Spleen (tissue), 11 donors: ENCODE measurements around the gene ZNF585A. TPM values are rescaled to one million over a fixed set of nuclear protein-coding genes. Genes with fewer than 3 reads are reported as not detected.
"Not testable (repeated sequence)": the region's sequence is repeated elsewhere in the genome, so short reads cannot be mapped to it uniquely, and the experiment has no call there.

ENCODE experiments used
- DNase-seq: peaks from one replicate; pipeline ENCODE4 v3.0.0-alpha.2; 2020
- H3K27ac ChIP-seq, 8 donors: fragments of 200-600 bp; sonication (generic) in 7 of 8; 1 replicate in 4 of 8; 2 replicates in 4 of 8; pipeline versions ENCODE4 v1.5.0 to v1.8.0; 2016 to 2021; ENCODE audit warnings: inconsistent platforms in 4 of 8, mild to moderate bottlenecking in 4 of 8, moderate library complexity in 1 of 8
- H3K27me3 ChIP-seq, 7 donors: fragments of 200-600 bp; sonication (generic) in 6 of 7; replicated peaks in 1 of 7; 1 replicate in 4 of 7; 2 replicates in 3 of 7; pipeline versions ENCODE4 v1.5.0 to v1.8.0; 2016 to 2021; ENCODE audit warnings: inconsistent platforms in 3 of 7, mild to moderate bottlenecking in 1 of 7
- H3K36me3 ChIP-seq, 6 donors: fragments of 200-600 bp; sonication (generic) in 5 of 6; 1 replicate in 4 of 6; 2 replicates in 2 of 6; pipeline versions ENCODE4 v1.5.0 to v1.8.0; 2016 to 2021; ENCODE audit warnings: inconsistent platforms in 2 of 6
- H3K4me1 ChIP-seq, 6 donors: fragments of 200-600 bp; sonication (generic) in 5 of 6; 1 replicate in 3 of 6; 2 replicates in 3 of 6; pipeline versions ENCODE4 v1.5.0 to v1.8.0; 2016 to 2021; ENCODE audit warnings: inconsistent platforms in 3 of 6
- H3K4me3 ChIP-seq, 8 donors: fragments of 200-600 bp; sonication (generic) in 7 of 8; 1 replicate in 4 of 8; 2 replicates in 4 of 8; pipeline versions ENCODE4 v1.5.0 to v1.8.0; 2016 to 2021; ENCODE audit warnings: inconsistent platforms in 4 of 8, mild to moderate bottlenecking in 4 of 8, moderate library complexity in 2 of 8
- H3K9me3 ChIP-seq, 8 donors: fragments of 200-600 bp; sonication (generic) in 7 of 8; 1 replicate in 4 of 8; 2 replicates in 4 of 8; pipeline versions ENCODE4 v1.5.0 to v1.8.0; 2016 to 2021; ENCODE audit warnings: inconsistent platforms in 4 of 8
- POLR2A ChIP-seq, 3 donors: fragments of 450-650 bp; IDR thresholded peaks; one replicate each; pipeline ENCODE4 v1.5.1; 2017; ENCODE audit warnings: antibody characterized with exemption in 3 of 3, mild to moderate bottlenecking in 1 of 3
- POLR2AphosphoS5 ChIP-seq, 3 donors: sonication (generic); formaldehyde crosslinking; IDR thresholded peaks; one replicate each; pipeline ENCODE4 v1.5.1; 2017; ENCODE audit warnings: antibody characterized with exemption in 3 of 3
- WGBS, 5 donors: extraction: QIAGEN DNeasy Blood & Tissue Kit in 3 of 5; methylation state at CpG; one replicate each; pipeline versions ENCODE4 v1.1.5 to v1.1.7; 2013 to 2018; 5-methylcytosine and 5-hydroxymethylcytosine counted together
- intact Hi-C: fragments of 100-400 bp; cut with DNase I; formaldehyde crosslinking; loops from one replicate; pipeline ENCODE4 v1.15.0; 2023; ENCODE audit warnings: low total_unique reads
- polyA plus RNA-seq, 3 donors: library from polyadenylated mRNA; stranded (reverse); fragments of 200-250 nt; gene quantifications; one replicate each; pipeline ENCODE4 v1.2.1, GENCODE V29; 2013
- total RNA-seq, 7 donors: library from RNA; depleted of rRNA in 3 of 7; stranded (reverse); fragments of >200 nt in 3 of 7; fragmentation: NEBNext Ultra II Directional in 4 of 7; extraction: Animal tissue kit (Norgen Biotek cat#: 25700) in 4 of 7; gene quantifications; one replicate each; pipeline versions ENCODE4 v1.1.0 to v1.2.1, GENCODE V29; 2016 to 2021
- TF ChIP-seq, protein P1 (sequence below), 11 experiments: fragments of 200-600 bp in 7 of 11; fragments of 450-650 bp in 4 of 11; sonication (generic) in 4 of 11; IDR thresholded peaks in 8 of 11; conservative IDR thresholded peaks in 3 of 11; 1 replicate in 7 of 11; 2 replicates in 4 of 11; pipeline versions ENCODE4 v1.4.0 to v1.8.0; 2016 to 2021; ENCODE audit warnings: antibody characterized with exemption in 11 of 11, inconsistent platforms in 4 of 11, mild to moderate bottlenecking in 1 of 11
- donor health status: healthy with polysubstance abuse.
- donor health status: DM: no; HTN: no; CAD: no; lungs with moderate emphysema.
- donor health status: DM: no; HTN: no; CAD: no.
- donor health status: Bipolar disorder and iron deficiency.
- donor health status: healthy.
- donor health status: DM: no; HTN: no; CAD: no.
- donor health status: DM: yes; HTN: yes; CAD: no.

Gene ZNF585A
- total and polyA plus RNA-seq, 10 donors, result 8.3 to 29.9 (median 16.0) TPM

GRCh38 chr19:37111753-37112152 lies 60.7 kb downstream of the ZNF585A start:
- H3K27ac ChIP-seq, H3K4me3 ChIP-seq, DNase-seq, intact Hi-C loops, H3K27me3 ChIP-seq, H3K4me1 ChIP-seq: not testable (repeated sequence)
- peaks cover 37 to 100% (median 100%) of the 10 kb centered on the region in 8 donors for H3K9me3 ChIP-seq
- H3K36me3 ChIP-seq, result peaks cover 33 to 100% (median 97%) of the 10 kb centered on the region in 6 donors
- TF ChIP-seq, protein P1, sequence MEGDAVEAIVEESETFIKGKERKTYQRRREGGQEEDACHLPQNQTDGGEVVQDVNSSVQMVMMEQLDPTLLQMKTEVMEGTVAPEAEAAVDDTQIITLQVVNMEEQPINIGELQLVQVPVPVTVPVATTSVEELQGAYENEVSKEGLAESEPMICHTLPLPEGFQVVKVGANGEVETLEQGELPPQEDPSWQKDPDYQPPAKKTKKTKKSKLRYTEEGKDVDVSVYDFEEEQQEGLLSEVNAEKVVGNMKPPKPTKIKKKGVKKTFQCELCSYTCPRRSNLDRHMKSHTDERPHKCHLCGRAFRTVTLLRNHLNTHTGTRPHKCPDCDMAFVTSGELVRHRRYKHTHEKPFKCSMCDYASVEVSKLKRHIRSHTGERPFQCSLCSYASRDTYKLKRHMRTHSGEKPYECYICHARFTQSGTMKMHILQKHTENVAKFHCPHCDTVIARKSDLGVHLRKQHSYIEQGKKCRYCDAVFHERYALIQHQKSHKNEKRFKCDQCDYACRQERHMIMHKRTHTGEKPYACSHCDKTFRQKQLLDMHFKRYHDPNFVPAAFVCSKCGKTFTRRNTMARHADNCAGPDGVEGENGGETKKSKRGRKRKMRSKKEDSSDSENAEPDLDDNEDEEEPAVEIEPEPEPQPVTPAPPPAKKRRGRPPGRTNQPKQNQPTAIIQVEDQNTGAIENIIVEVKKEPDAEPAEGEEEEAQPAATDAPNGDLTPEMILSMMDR (IDR thresholded peaks at IDR 0.05 in 8 of 11, conservative IDR thresholded peaks at IDR 0.05 in 3 of 11), result peak in 6 of 11 experiments; percentile 10 to 46 (median 31)
- WGBS, 5 donors, result 78 to 91% (median 88%) methylated on average over 7 of the region's 7 CpGs

- H3K27me3 ChIP-seq, DNase-seq, H3K27ac ChIP-seq, H3K4me1 ChIP-seq, H3K4me3 ChIP-seq, intact Hi-C loops: not testable (repeated sequence)
- 85 to 100% (median 95%) methylated on average over 5 of the region's 5 CpGs for WGBS, 5 donors
- peaks cover 29 to 100% (median 77%) of the 10 kb centered on the region in 6 donors for H3K36me3 ChIP-seq
- peaks cover 37 to 100% (median 100%) of the 10 kb centered on the region in 8 donors for H3K9me3 ChIP-seq
Observed at GRCh38 chr19:37104135-37104534, 68.4 kb downstream of the ZNF585A start.

DNA sequence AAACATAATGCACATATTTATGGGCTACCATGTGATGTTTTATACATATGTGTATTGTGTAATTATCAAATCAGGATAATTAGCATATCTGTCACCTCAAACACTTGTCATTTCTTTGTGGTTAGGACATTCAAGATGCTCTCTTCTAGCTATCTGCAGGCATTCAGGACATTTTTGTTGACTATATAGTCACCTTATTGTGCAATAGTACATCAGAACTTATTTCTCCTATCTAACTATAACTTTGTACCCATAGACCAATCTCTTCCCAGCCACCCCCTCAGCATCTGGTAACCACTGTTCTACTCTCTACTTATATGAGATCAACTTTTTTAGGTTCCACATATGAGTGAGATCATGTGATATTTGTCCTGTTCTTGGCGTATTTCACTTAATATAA lies 73.9 kb downstream of the ZNF585A start:
- Histone ChIP-seq H3K4me1 (no peaks in the 10 kb centered on the region), H3K27ac (no peak overlapping the region), H3K4me3 (no peak overlapping the region), H3K27me3 (no peaks in the 10 kb centered on the region), H3K9me3 (peaks cover 36 to 100% (median 100%) of the 10 kb centered on the region in 8 donors), H3K36me3 (peaks cover 40 to 100% (median 99%) of the 10 kb centered on the region in 6 donors)
- TF ChIP-seq POLR2AphosphoS5 (IDR thresholded peaks at IDR 0.05), result no peak
- no peak for TF ChIP-seq POLR2A (IDR thresholded peaks at IDR 0.05)
- TF ChIP-seq, protein P1 (IDR thresholded peaks at IDR 0.05 in 8 of 11, conservative IDR thresholded peaks at IDR 0.05 in 3 of 11), result no peak
- WGBS, 5 donors, result 45 to 100% (median 95%) methylated on average over 1 of the region's 1 CpG
- no peak for DNase-seq
- intact Hi-C loops, result no loop called here

- Histone ChIP-seq H3K4me3 (no peak overlapping the region), H3K9me3 (peaks cover 26 to 100% (median 100%) of the 10 kb centered on the region in 8 donors), H3K4me1 (no peaks in the 10 kb centered on the region), H3K27me3 (no peaks in the 10 kb centered on the region), H3K27ac (no peak overlapping the region), H3K36me3 (peaks cover 32 to 100% (median 100%) of the 10 kb centered on the region in 6 donors)
- WGBS, 5 donors, result 90 to 100% (median 93%) methylated on average over 1 of the region's 1 CpG
- TF ChIP-seq POLR2A (IDR thresholded peaks at IDR 0.05) (no peak), POLR2AphosphoS5 (IDR thresholded peaks at IDR 0.05) (no peak)
- TF ChIP-seq, protein P1 (IDR thresholded peaks at IDR 0.05 in 8 of 11, conservative IDR thresholded peaks at IDR 0.05 in 3 of 11), result no peak
- intact Hi-C loops, result no loop called here
- no peak for DNase-seq
Observed at GRCh38 chr19:37095859-37096258, 76.6 kb downstream of the ZNF585A start.

Other genes starting within 250 kb of the ZNF585A start
- 10 to 100 TPM in 6 of 7 donors, 1 to 10 TPM in 1; 8.8 to 24.3 (median 17.3) TPM for gene ZNF420, start 94.3 kb downstream of the ZNF585A start, total RNA-seq
- 1 to 10 TPM; 5.3 to 7.1 (median 5.5) TPM for gene ZNF420, start 94.3 kb downstream of the ZNF585A start, polyA plus RNA-seq
- 10 to 100 TPM; 17.1 to 25.6 (median 19.3) TPM for gene ZNF585B, start 37.8 kb upstream of the ZNF585A start, total RNA-seq
- 10 to 100 TPM in 1 of 3 donors, 1 to 10 TPM in 2; 6.9 to 11.0 (median 7.8) TPM for gene ZNF585B, start 37.8 kb upstream of the ZNF585A start, polyA plus RNA-seq
- gene ZNF383, start 45.5 kb upstream of the ZNF585A start, total RNA-seq, result 10 to 100 TPM in 6 of 7 donors, 1 to 10 TPM in 1; 9.2 to 25.4 (median 15.7) TPM
- gene ZNF383, start 45.5 kb upstream of the ZNF585A start, polyA plus RNA-seq, result 1 to 10 TPM; 5.7 to 6.7 (median 6.6) TPM
- 10 to 100 TPM in 2 of 7 donors, 1 to 10 TPM in 5; 5.6 to 14.9 (median 7.0) TPM for gene ZNF527, start 198.4 kb upstream of the ZNF585A start, total RNA-seq
- 1 to 10 TPM; 2.4 to 4.0 (median 2.5) TPM for gene ZNF527, start 198.4 kb upstream of the ZNF585A start, polyA plus RNA-seq